ENCODE data around the gene RFK. TPM values are rescaled to one million over a fixed set of nuclear protein-coding genes. Genes with fewer than 3 reads are reported as not detected.

The RFK gene
- total RNA-seq, 1 experiment from 2014 or later: 12.0 TPM

GRCh38 chr9:76369583-76369982, 24.6 kb downstream of the RFK start:
- no peak overlapping the region for H4K5ac ChIP-seq (ENCODE audit: insufficient read length, low read depth, low read length)
- Mint-ChIP-seq H3K36me3 (ENCODE audit: insufficient read depth in 1 of 3, low read depth in 3 of 3) (no peaks in the 10 kb centered on the region; a peak in 1 of 7 replicates), H3K4me3 (no peak overlapping the region), H3K27me3 (ENCODE audit: low read depth) (no peaks in the 10 kb centered on the region), H3K27ac (peak overlapping the region in 2 of 3 experiments; percentile 35 to 75; a peak in 1 of 7 replicates), H3K9me3 (peaks cover 0 to 3% of the 10 kb centered on the region in 2 experiments; a peak in 1 of 5 replicates), H3K4me1 (peaks cover 26 to 29% of the 10 kb centered on the region in 2 experiments)
- no peak overlapping the region for H3K4me2 ChIP-seq (ENCODE audit: insufficient read depth, insufficient read length, low read length)
- H3K9ac ChIP-seq (ENCODE audit: extremely low read depth, insufficient read length, low read length): no peak overlapping the region
- H4K91ac ChIP-seq (ENCODE audit: insufficient read length, low read depth, low read length): no peak overlapping the region
- no peak for DNase-seq
- H4K20me1 ChIP-seq (ENCODE audit: control insufficient read depth, insufficient read depth, insufficient read length): no peaks in the 10 kb centered on the region
- TF ChIP-seq CTCF (conservative IDR thresholded peaks at IDR 0.05): no peak
- H3K56ac ChIP-seq (ENCODE audit: insufficient read length, low read depth, low read length): no peak overlapping the region
- H2BK12ac ChIP-seq (ENCODE audit: insufficient read length, low read depth, low read length): no peak overlapping the region
- no peak overlapping the region for H2AFZ ChIP-seq (ENCODE audit: low read length)
- H2BK15ac ChIP-seq (ENCODE audit: low read depth, low read length): no peak overlapping the region
- peaks cover under 1% of the 10 kb centered on the region; the same call in 1 of the 2 replicates for H3K4me1 ChIP-seq (ENCODE audit: insufficient read depth, low read length)
- no peak overlapping the region for H3K27ac ChIP-seq (ENCODE audit: insufficient read length, low read depth, low read length)
- no peak overlapping the region for H2BK120ac ChIP-seq (ENCODE audit: low read depth, low read length, poor library complexity, severe bottlenecking)
- no peaks in the 10 kb centered on the region for H3K79me1 ChIP-seq (ENCODE audit: insufficient read depth, low read depth, low read length, poor library complexity, severe bottlenecking)
- no peaks in the 10 kb centered on the region for H3K9me3 ChIP-seq (ENCODE audit: control insufficient read depth, low read depth, low read length)
- H3K23me2 ChIP-seq (ENCODE audit: insufficient read length, low read depth, low read length, poor library complexity, severe bottlenecking): no peaks in the 10 kb centered on the region
- H2AK5ac ChIP-seq (ENCODE audit: insufficient read length, low read length): no peak overlapping the region
- no CpG with 5 or more reads among the region's 4 CpGs for WGBS (ENCODE audit: extremely low coverage, insufficient read length, low lambda C conversion rate)
- no peak overlapping the region for H2BK20ac ChIP-seq (ENCODE audit: low read depth, low read length, poor library complexity, severe bottlenecking)
- no peaks in the 10 kb centered on the region for H3K27me3 ChIP-seq (ENCODE audit: insufficient read depth, low read length)
- no peak overlapping the region for H4K8ac ChIP-seq (replicated peaks; ENCODE audit: insufficient read length, low read depth, low read length)
- H3T11ph ChIP-seq (ENCODE audit: low read length): no peak overlapping the region
- no peaks in the 10 kb centered on the region for H3K79me2 ChIP-seq (ENCODE audit: insufficient read depth, low read length)
- no peak overlapping the region for H3K4ac ChIP-seq (ENCODE audit: low read depth, low read length)
- no peak overlapping the region for H3K18ac ChIP-seq (ENCODE audit: insufficient read length, low read depth, low read length)
- H3K23ac ChIP-seq (ENCODE audit: insufficient read length, low read depth, low read length): no peak overlapping the region
- H3K14ac ChIP-seq (ENCODE audit: insufficient read depth, low read length): no peak overlapping the region
- H2BK5ac ChIP-seq (ENCODE audit: insufficient read length, low read length): no peak overlapping the region
